HepG2 (cell line): ENCODE measurements around the gene RECK. TPM values are rescaled to one million over a fixed set of nuclear protein-coding genes. Genes with fewer than 3 reads are reported as not detected.
A peak's percentile ranks its signal among the peaks of the same experiment; 100 is the strongest.

Experiments
- ATAC-seq: fragments of 200-7000 bp; cut with Tn5 transposase; 3 replicates; pipeline ENCODE4 v1.9.1; 2020; ENCODE audit warnings: mild to moderate bottlenecking, moderate library complexity
- BruUV-seq: library from RNA; stranded (reverse); fragments of 400-500 nt; replicated peaks from 2 replicates; lab custom pipeline; 2021; lab: Mats Ljungman, UMichigan
- CTCF ChIA-PET: fragments of 300-600 bp; formaldehyde crosslinking; extraction: SDS; loops from one replicate; lab custom pipeline; 2021; ENCODE audit warnings: low total read pairs, inconsistent platforms, low intra/inter-chr PET ratio; lab: Yijun Ruan, JAX
- POLR2A ChIA-PET: fragments of 350-600 bp; sonication (Branson Sonifier 250); formaldehyde crosslinking; loops from one replicate; lab custom pipeline; 2020; ENCODE audit warnings: antibody characterized with exemption, inconsistent platforms; lab: Yijun Ruan, JAX
- DNase-seq: peaks from one replicate; pipeline ENCODE4 v3.0.0-alpha.2; 2015; ENCODE audit warnings: low spot score
- FAIRE-seq: peaks from 3 replicates; lab custom pipeline; 2011; peaks lifted over from hg19 to GRCh38; lab: Jason Lieb, UNC
- H2AFZ ChIP-seq: one replicate; pipeline ENCODE4 v1.6.1; 2011; ENCODE audit warnings: low read length, inconsistent platforms
- H3K27ac ChIP-seq: fragments of 300-600 bp; 3 replicates; pipeline ENCODE4 v1.8.0; 2011; ENCODE audit warnings: mixed run types, mild to moderate bottlenecking, mixed read lengths, low read length, inconsistent platforms; ENCODE audit not compliant: insufficient read depth; ENCODE audit errors: extremely low read length
- H3K27me3 ChIP-seq, 2 experiments: fragments of 200-600 bp in 1 of 2; 2 replicates in 1 of 2; 3 replicates in 1 of 2; pipeline versions ENCODE4 v1.6.0 to v1.8.0; 2011; ENCODE audit warnings: low read length in 2 of 2, mild to moderate bottlenecking in 2 of 2, moderate library complexity in 2 of 2, inconsistent platforms in 1 of 2; ENCODE audit not compliant: insufficient read depth in 2 of 2, control insufficient read depth in 1 of 2
- H3K36me3 ChIP-seq, 2 experiments: fragments of 200-600 bp in 1 of 2; replicated peaks in 1 of 2; 2 replicates in 1 of 2; 3 replicates in 1 of 2; pipeline versions ENCODE4 v1.5.1 to v1.8.0; 2011; ENCODE audit warnings: low read length in 2 of 2, inconsistent platforms in 1 of 2; ENCODE audit not compliant: insufficient read depth in 2 of 2, control insufficient read depth in 1 of 2
- H3K4me1 ChIP-seq: 2 replicates; pipeline ENCODE4 v1.5.1; 2012; ENCODE audit warnings: low read length, inconsistent platforms; ENCODE audit not compliant: insufficient read depth
- H3K4me2 ChIP-seq: 2 replicates; pipeline ENCODE4 v1.6.0; 2011; ENCODE audit warnings: low read depth, low read length, inconsistent platforms
- H3K4me3 ChIP-seq, 3 experiments: fragments of 200-600 bp in 1 of 3; sonication (generic), shearing (Covaris generic) in 1 of 3; replicated peaks in 1 of 3; 2 replicates each; pipeline ENCODE4 v1.5.1; 2011 to 2016; ENCODE audit warnings: low read length in 3 of 3, inconsistent platforms in 2 of 3, low read depth in 2 of 3, mild to moderate bottlenecking in 2 of 3, control low read depth in 1 of 3, mixed read lengths in 1 of 3; ENCODE audit not compliant: insufficient read depth in 1 of 3
- H3K79me2 ChIP-seq: one replicate; pipeline ENCODE4 v1.6.1; 2011; ENCODE audit warnings: low read length, inconsistent platforms; ENCODE audit not compliant: insufficient read depth
- H3K9ac ChIP-seq: 2 replicates; pipeline ENCODE4 v1.6.0; 2011; ENCODE audit warnings: mild to moderate bottlenecking, low read depth, low read length, inconsistent platforms; ENCODE audit not compliant: insufficient read depth
- H3K9me3 ChIP-seq: 2 replicates; pipeline ENCODE4 v1.5.1; 2012; ENCODE audit warnings: mild to moderate bottlenecking, low read length
- H4K20me1 ChIP-seq: 2 replicates; pipeline ENCODE4 v1.6.0; 2011; ENCODE audit warnings: inconsistent platforms, mild to moderate bottlenecking, low read length, moderate library complexity; ENCODE audit not compliant: insufficient read depth
- E2F1 ChIP-seq: sonication (generic); formaldehyde crosslinking; IDR thresholded peaks from 2 replicates; pipeline ENCODE4 v1.5.0; 2020; ENCODE audit warnings: missing genetic modification reagents
- ELF4 ChIP-seq: sonication (generic); formaldehyde crosslinking; IDR thresholded peaks from 2 replicates; pipeline ENCODE4 v1.5.0; 2020; ENCODE audit warnings: missing genetic modification reagents, mild to moderate bottlenecking, moderate library complexity, borderline replicate concordance
- GATAD1 ChIP-seq: IDR thresholded peaks from 2 replicates; pipeline ENCODE4 v1.6.1; 2016; ENCODE audit warnings: missing genetic modification reagents, missing compliant biosample characterization
- HOMEZ ChIP-seq: IDR thresholded peaks from 2 replicates; pipeline ENCODE4 v1.6.1; 2016; ENCODE audit warnings: low read depth
- MAFF ChIP-seq: IDR thresholded peaks from 2 replicates; pipeline ENCODE4 v1.6.1; 2011; ENCODE audit warnings: low read depth, low read length, improper control_type of control experiment
- MAFK ChIP-seq, 2 experiments: IDR thresholded peaks in 1 of 2; conservative IDR thresholded peaks in 1 of 2; 2 replicates each; pipeline ENCODE4 v1.6.1; 2011; ENCODE audit warnings: improper control_type of control experiment in 2 of 2, low read length in 2 of 2
- SMARCC2 ChIP-seq: fragments of 450-650 bp; IDR thresholded peaks from 2 replicates; pipeline ENCODE4 v1.6.1; 2017; ENCODE audit warnings: antibody characterized with exemption, mild to moderate bottlenecking
- ZMYM3 ChIP-seq: sonication (generic); formaldehyde crosslinking; IDR thresholded peaks from 2 replicates; pipeline ENCODE4 v1.5.1; 2020; ENCODE audit warnings: mild to moderate bottlenecking, missing genetic modification reagents
- ZNF138 ChIP-seq: sonication (generic); formaldehyde crosslinking; IDR thresholded peaks from 2 replicates; pipeline ENCODE4 v1.5.0; 2020; ENCODE audit warnings: mild to moderate bottlenecking, low read depth, missing genetic modification reagents
- ZNF251 ChIP-seq: sonication (generic); formaldehyde crosslinking; IDR thresholded peaks from 2 replicates; pipeline ENCODE4 v1.9.0; 2021; ENCODE audit warnings: mild to moderate bottlenecking, missing genetic modification reagents
- ZNF274 ChIP-seq: sonication (generic); formaldehyde crosslinking; IDR thresholded peaks from 2 replicates; pipeline ENCODE4 v1.5.1; 2020; ENCODE audit warnings: mild to moderate bottlenecking, missing genetic modification reagents
- ZNF597 ChIP-seq: sonication (generic); formaldehyde crosslinking; IDR thresholded peaks from 2 replicates; pipeline ENCODE4 v1.5.0; 2020; ENCODE audit warnings: missing genetic modification reagents
- WGBS: methylation state at CpG from one replicate; pipeline ENCODE4 v1.1.6; 2017; ENCODE audit warnings: low lambda C conversion rate; 5-methylcytosine and 5-hydroxymethylcytosine counted together
- in situ Hi-C: cut with HindIII; loops from 2 replicates; pipeline ENCODE4 v1.10.0; 2017; ENCODE audit warnings: low pct_unique_long_range_greater_than_20kb; ENCODE audit not compliant: extremely low pct_ligation_motif_present
- intact Hi-C: fragments of 100-400 bp; cut with micrococcal nuclease; formaldehyde crosslinking; loops from one replicate; pipeline ENCODE4 v1.10.0; 2022; ENCODE audit not compliant: unreplicated experiment
- polyA plus RNA-seq, 8 experiments: library from polyadenylated mRNA; depleted of rRNA in 3 of 8; stranded (reverse) in 7 of 8; unstranded in 1 of 8; fragments of >200 nt; fragmentation: Illumina TruSeq in 4 of 8; extraction: Trizol in 4 of 8; gene quantifications; 2 replicates each; pipeline versions ENCODE4 v1.2.1 to v1.2.3, GENCODE V29; 2011 to 2016; ENCODE audit warnings: low read depth in 4 of 8, missing spikeins in 1 of 8, mixed read lengths in 1 of 8; ENCODE audit not compliant: insufficient read depth in 1 of 8
- total RNA-seq, 5 experiments: library from RNA; depleted of rRNA; stranded (reverse); fragments of >200 nt; fragmentation: Illumina TruSeq; extraction: Trizol; gene quantifications; 2 replicates each; pipeline ENCODE4 v1.2.3, GENCODE V29; 2016; ENCODE audit warnings: low read depth in 1 of 5

RECK gene
- total and polyA plus RNA-seq, 2 of the 13 experiments (the other 11 are each of a cell fraction or from before 2014, with no cell fraction given) = 3.1 to 4.8 TPM

- TF ChIP-seq E2F1 (no peak), ZMYM3 (no peak), SMARCC2 (no peak), GATAD1 (no peak)
These were observed 20.2 kb downstream of the RECK start (continued) for GRCh38 chr9:36056896-36057295.

DNA sequence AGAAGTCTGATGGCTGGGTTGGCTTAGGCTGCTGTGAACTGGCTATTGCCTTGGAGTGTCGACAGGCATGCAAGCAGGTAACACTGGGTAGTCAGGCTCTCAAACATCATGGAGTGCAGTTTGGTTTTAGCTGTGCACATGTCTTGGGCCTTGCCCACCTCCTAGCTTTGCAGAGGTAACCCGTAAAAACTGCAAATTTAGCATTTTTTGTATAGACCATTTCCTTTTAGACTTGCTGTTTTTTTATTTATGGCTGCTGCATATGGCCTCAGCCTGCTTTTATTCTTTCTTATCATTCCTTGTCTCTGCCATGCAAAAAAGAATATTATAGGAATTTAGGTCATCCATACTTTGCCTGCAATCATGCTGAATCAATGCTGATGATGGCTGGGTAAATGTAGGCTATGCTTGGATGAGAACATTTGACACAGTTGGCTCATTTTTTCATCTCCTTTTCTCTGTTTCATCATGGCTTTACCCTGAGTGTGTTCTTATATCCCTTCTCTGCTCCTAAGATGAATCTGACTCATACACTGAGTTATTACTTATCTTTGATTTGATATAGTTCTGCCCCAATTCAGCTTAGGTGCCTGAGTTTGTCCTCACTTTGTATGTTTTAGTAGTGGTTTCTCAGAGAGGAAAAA lies 27.2 kb downstream of the RECK start:
- H3K9me3 ChIP-seq = no peaks in the 10 kb centered on the region
- ChIA-PET CTCF (no interaction called here), POLR2A (no interaction called here)
- BruUV-seq = no TSS peak
- H3K27ac ChIP-seq = no peak overlapping the region
- H3K27me3 ChIP-seq = no peaks in the 10 kb centered on the region
- H3K4me2 ChIP-seq = no peak overlapping the region
- H3K4me3 ChIP-seq = no peak overlapping the region
- 0 out of 5 replicates have a peak, but pooled peaks cover 0 to 4% of the 10 kb centered on the region in 2 experiments for H3K36me3 ChIP-seq
- in situ Hi-C loops = loop anchor here (10.0 kb wide), 1 partner anchor 59 kb away; no protein-coding TSS in a partner anchor
- no peak for ATAC-seq
- no peak for FAIRE-seq
- TF ChIP-seq MAFF (peak; percentile 67), HOMEZ (CRISPR knock-in tag) (no peak), ZNF138 (no peak), ZNF274 (CRISPR knock-in tag) (no peak), ELF4 (CRISPR knock-in tag) (no peak), ZNF597 (CRISPR knock-in tag) (no peak), MAFK (conservative IDR thresholded peaks at IDR 0.05 in 1 of 2, IDR thresholded peaks at IDR 0.05 in 1 of 2; ENCODE audit: low read length in 2 of 2) (peak; percentile 81 to 85), ZNF251 (CRISPR knock-in tag) (no peak)
- H3K79me2 ChIP-seq = no peaks in the 10 kb centered on the region
- 88% methylated on average over 2 of the region's 2 CpGs for WGBS
- intact Hi-C loops = no loop called here
- no peak overlapping the region for H3K9ac ChIP-seq
- no peaks in the 10 kb centered on the region for H3K4me1 ChIP-seq
- H4K20me1 ChIP-seq = no peaks in the 10 kb centered on the region
- H2AFZ ChIP-seq = no peak overlapping the region
- no peak for DNase-seq
